ACC112 (cell line): ENCODE data around the gene AZU1.
"Not testable (repeated sequence)": the region's sequence is repeated elsewhere in the genome, so short reads cannot be mapped to it uniquely, and the experiment has no call there.

Experiments used
- H2AFZ ChIP-seq: fragments of 200-600 bp; sonication (generic); one replicate; pipeline ENCODE4 v1.6.0; 2017; ENCODE audit warnings: antibody characterized with exemption, low read length; ENCODE audit not compliant: unreplicated experiment
- H3K27ac ChIP-seq: fragments of 200-600 bp; sonication (generic); 2 replicates; pipeline ENCODE4 v1.5.1; 2014; ENCODE audit warnings: low read depth, mild to moderate bottlenecking, antibody characterized with exemption, low read length, moderate library complexity
- H3K27me3 ChIP-seq: fragments of 200-600 bp; sonication (generic); 2 replicates; pipeline ENCODE4 v1.6.1; 2014; ENCODE audit warnings: mild to moderate bottlenecking, antibody characterized with exemption, low read length, moderate library complexity, mixed read lengths; ENCODE audit not compliant: insufficient read depth
- H3K36me3 ChIP-seq: fragments of 200-600 bp; sonication (generic); 2 replicates; pipeline ENCODE4 v1.6.1; 2016; ENCODE audit warnings: mild to moderate bottlenecking, antibody characterized with exemption, low read length, moderate library complexity, mixed read lengths; ENCODE audit not compliant: insufficient read depth
- H3K4me1 ChIP-seq: fragments of 200-600 bp; sonication (generic); one replicate; pipeline ENCODE4 v1.6.1; 2016; ENCODE audit warnings: low read length, mixed read lengths; ENCODE audit not compliant: insufficient read depth, unreplicated experiment, control insufficient read depth
- H3K4me3 ChIP-seq: fragments of 200-600 bp; sonication (generic); 2 replicates; pipeline ENCODE4 v1.5.1; 2014; ENCODE audit warnings: mild to moderate bottlenecking, low read depth, low read length
- H3K79me2 ChIP-seq: fragments of 200-600 bp; sonication (generic); one replicate; pipeline ENCODE4 v1.6.0; 2016; ENCODE audit warnings: low read length; ENCODE audit not compliant: control insufficient read depth, unreplicated experiment, insufficient read depth

Gene AZU1

GRCh38 chr19:870314-870713 is 42.7 kb downstream of the AZU1 start:
- Histone ChIP-seq H3K27me3 (no peaks in the 10 kb centered on the region), H3K4me1 (peaks cover 14% of the 10 kb centered on the region), H3K36me3 (no peaks in the 10 kb centered on the region), H3K4me3 (no peak overlapping the region), H3K27ac (no peak overlapping the region), H3K79me2 (no peaks in the 10 kb centered on the region), H2AFZ (no peak overlapping the region)

GRCh38 chr19:870963-871401 is 43.3 kb downstream of the AZU1 start:
- Histone ChIP-seq H3K36me3 (no peaks in the 10 kb centered on the region), H2AFZ (no peak overlapping the region), H3K27ac (no peak overlapping the region), H3K4me1 (peaks cover 14% of the 10 kb centered on the region), H3K27me3 (no peaks in the 10 kb centered on the region), H3K4me3 (no peak overlapping the region), H3K79me2 (no peaks in the 10 kb centered on the region)

GRCh38 chr19:871446-872265 is 44.0 kb downstream of the AZU1 start:
- no peaks in the 10 kb centered on the region for H3K36me3 ChIP-seq
- no peak overlapping the region for H3K27ac ChIP-seq
- H3K4me1 ChIP-seq: peaks cover 14% of the 10 kb centered on the region
- no peak overlapping the region for H2AFZ ChIP-seq
- no peaks in the 10 kb centered on the region for H3K27me3 ChIP-seq
- no peaks in the 10 kb centered on the region for H3K79me2 ChIP-seq
- H3K4me3 ChIP-seq: no peak overlapping the region

GRCh38 chr19:872266-872951 is 44.8 kb downstream of the AZU1 start:
- H3K4me3 ChIP-seq: no peak overlapping the region
- H3K4me1 ChIP-seq: peaks cover 14% of the 10 kb centered on the region
- no peaks in the 10 kb centered on the region for H3K27me3 ChIP-seq
- H2AFZ ChIP-seq: no peak overlapping the region
- H3K27ac ChIP-seq: no peak overlapping the region
- no peaks in the 10 kb centered on the region for H3K79me2 ChIP-seq
- no peaks in the 10 kb centered on the region for H3K36me3 ChIP-seq

GRCh38 chr19:873084-873483 is 45.4 kb downstream of the AZU1 start:
- Histone ChIP-seq H3K27ac (no peak overlapping the region), H3K27me3 (no peaks in the 10 kb centered on the region), H2AFZ (no peak overlapping the region), H3K79me2 (no peaks in the 10 kb centered on the region), H3K4me1 (peaks cover 14% of the 10 kb centered on the region), H3K36me3 (no peaks in the 10 kb centered on the region), H3K4me3 (no peak overlapping the region)

- no peaks in the 10 kb centered on the region for H3K27me3 ChIP-seq
- H3K4me3 ChIP-seq: no peak overlapping the region
- no peaks in the 10 kb centered on the region for H3K36me3 ChIP-seq
- no peaks in the 10 kb centered on the region for H3K79me2 ChIP-seq
- no peak overlapping the region for H2AFZ ChIP-seq
- H3K27ac ChIP-seq: no peak overlapping the region
- peaks cover 14% of the 10 kb centered on the region for H3K4me1 ChIP-seq
These were observed 46.0 kb downstream of the AZU1 start for GRCh38 chr19:873561-874041.

- Histone ChIP-seq H3K27ac (no peak overlapping the region), H3K4me1 (no peaks in the 10 kb centered on the region), H3K4me3 (no peak overlapping the region), H2AFZ (no peak overlapping the region), H3K79me2 (no peaks in the 10 kb centered on the region), H3K27me3 (no peaks in the 10 kb centered on the region), H3K36me3 (no peaks in the 10 kb centered on the region)
These were observed 47.7 kb downstream of the AZU1 start for GRCh38 chr19:875265-875879.

- no peak overlapping the region for H3K27ac ChIP-seq
- H3K4me3 ChIP-seq: no peak overlapping the region
- no peaks in the 10 kb centered on the region for H3K79me2 ChIP-seq
- H2AFZ ChIP-seq: no peak overlapping the region
- no peaks in the 10 kb centered on the region for H3K27me3 ChIP-seq
- H3K4me1 ChIP-seq: no peaks in the 10 kb centered on the region
- no peaks in the 10 kb centered on the region for H3K36me3 ChIP-seq
These were observed 48.5 kb downstream of the AZU1 start for GRCh38 chr19:876089-876488.

- no peaks in the 10 kb centered on the region for H3K79me2 ChIP-seq
- H3K36me3 ChIP-seq: peaks cover 5% of the 10 kb centered on the region; the same call in 1 of the 2 replicates
- H3K27ac ChIP-seq: no peak overlapping the region
These were observed 49.2 kb downstream of the AZU1 start for GRCh38 chr19:876780-877314.

GRCh38 chr19:877992-878660 is 50.5 kb downstream of the AZU1 start:
- H2AFZ ChIP-seq, H3K79me2 ChIP-seq, H3K27ac ChIP-seq, H3K36me3 ChIP-seq, H3K27me3 ChIP-seq, H3K4me3 ChIP-seq, H3K4me1 ChIP-seq: not testable (repeated sequence)

More at GRCh38 chr19:876780-877314, 49.2 kb downstream of the AZU1 start:
- H3K4me1 ChIP-seq: no peaks in the 10 kb centered on the region
- H3K27me3 ChIP-seq: no peaks in the 10 kb centered on the region
- H2AFZ ChIP-seq: no peak overlapping the region
- no peak overlapping the region for H3K4me3 ChIP-seq
